Measurements from ENCODE around the gene TENM3. TPM values are rescaled to one million over a fixed set of nuclear protein-coding genes. Genes with fewer than 3 reads are reported as not detected.

The TENM3 gene
- total RNA-seq, 1 experiment from 2014 or later: not detected

DNA sequence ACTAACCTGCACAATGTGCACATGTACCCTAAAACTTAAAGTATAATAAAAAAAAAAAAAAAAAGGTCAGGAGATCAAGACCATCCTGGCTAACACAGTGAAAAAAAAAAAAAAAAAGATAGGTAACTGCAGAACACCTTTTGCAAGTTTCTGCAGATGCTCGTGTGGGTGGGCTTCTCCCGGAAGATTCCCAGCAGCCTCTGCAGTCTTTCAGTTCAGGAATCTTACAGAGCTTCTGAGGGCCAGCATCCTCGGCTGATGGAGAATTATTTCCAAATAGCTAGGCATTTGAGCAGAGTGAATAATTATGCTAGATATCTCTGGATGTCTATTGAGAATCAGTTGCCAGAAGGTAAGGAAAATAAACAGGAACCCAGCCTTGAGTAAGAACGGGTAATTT lies 373.3 kb downstream of the TENM3 start:
- Histone ChIP-seq H3K27ac (no peak overlapping the region), H3K9me3 (ENCODE audit: insufficient read depth, low read depth) (no peaks in the 10 kb centered on the region), H3K4me2 (no peak overlapping the region), H2AFZ (no peak overlapping the region), H3K27me3 (ENCODE audit: insufficient read depth, low read depth) (peaks cover 15% of the 10 kb centered on the region; the same call in 1 of the 2 replicates), H4K20me1 (ENCODE audit: insufficient read depth) (no peaks in the 10 kb centered on the region), H3K79me2 (ENCODE audit: low read depth) (no peaks in the 10 kb centered on the region), H3K36me3 (ENCODE audit: low read depth) (no peaks in the 10 kb centered on the region), H3K4me1 (replicated peaks; ENCODE audit: insufficient read depth) (no peaks in the 10 kb centered on the region), H3K9me2 (ENCODE audit: insufficient read depth) (no peaks in the 10 kb centered on the region), H3F3A (ENCODE audit: insufficient read depth, low read depth) (no peaks in the 10 kb centered on the region), H3K4me3 (no peak overlapping the region)
- DNase-seq: no peak
- intact Hi-C loops (cut with micrococcal nuclease; ENCODE audit: unreplicated experiment): no loop called here
- CTCF ChIA-PET: no interaction called here
- TF ChIP-seq, protein P1, sequence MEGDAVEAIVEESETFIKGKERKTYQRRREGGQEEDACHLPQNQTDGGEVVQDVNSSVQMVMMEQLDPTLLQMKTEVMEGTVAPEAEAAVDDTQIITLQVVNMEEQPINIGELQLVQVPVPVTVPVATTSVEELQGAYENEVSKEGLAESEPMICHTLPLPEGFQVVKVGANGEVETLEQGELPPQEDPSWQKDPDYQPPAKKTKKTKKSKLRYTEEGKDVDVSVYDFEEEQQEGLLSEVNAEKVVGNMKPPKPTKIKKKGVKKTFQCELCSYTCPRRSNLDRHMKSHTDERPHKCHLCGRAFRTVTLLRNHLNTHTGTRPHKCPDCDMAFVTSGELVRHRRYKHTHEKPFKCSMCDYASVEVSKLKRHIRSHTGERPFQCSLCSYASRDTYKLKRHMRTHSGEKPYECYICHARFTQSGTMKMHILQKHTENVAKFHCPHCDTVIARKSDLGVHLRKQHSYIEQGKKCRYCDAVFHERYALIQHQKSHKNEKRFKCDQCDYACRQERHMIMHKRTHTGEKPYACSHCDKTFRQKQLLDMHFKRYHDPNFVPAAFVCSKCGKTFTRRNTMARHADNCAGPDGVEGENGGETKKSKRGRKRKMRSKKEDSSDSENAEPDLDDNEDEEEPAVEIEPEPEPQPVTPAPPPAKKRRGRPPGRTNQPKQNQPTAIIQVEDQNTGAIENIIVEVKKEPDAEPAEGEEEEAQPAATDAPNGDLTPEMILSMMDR (conservative IDR thresholded peaks at IDR 0.05): no peak
- no peak for TF ChIP-seq EZH2 (IDR thresholded peaks at IDR 0.05; ENCODE audit: low read depth)
- BruUV-seq (replicated peaks): no TSS peak
- POLR2A ChIA-PET (ENCODE audit: unreplicated experiment): no interaction called here

DNA sequence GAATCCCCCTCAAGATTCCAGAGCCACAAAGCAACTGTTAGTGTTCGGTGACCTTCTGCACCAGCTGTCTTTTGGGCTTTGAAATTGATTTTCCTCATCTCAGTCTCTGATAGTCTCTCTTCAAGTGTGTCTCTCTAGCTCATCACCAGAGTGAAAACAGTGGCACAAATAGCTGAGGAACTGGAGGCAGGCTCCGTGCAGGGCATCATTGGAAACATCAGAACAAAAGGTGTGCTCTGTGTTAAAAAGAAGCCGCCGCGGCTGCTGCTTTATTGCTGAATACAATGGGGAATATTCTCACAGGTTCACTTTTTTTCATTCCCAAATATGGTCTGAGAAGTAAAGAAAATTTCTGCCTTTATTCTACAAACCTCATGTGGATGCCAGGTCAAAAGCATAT lies 376.5 kb downstream of the TENM3 start:
- Histone ChIP-seq H4K20me1 (ENCODE audit: insufficient read depth) (no peaks in the 10 kb centered on the region), H2AFZ (no peak overlapping the region), H3K4me1 (replicated peaks; ENCODE audit: insufficient read depth) (no peaks in the 10 kb centered on the region), H3K4me3 (no peak overlapping the region), H3K27me3 (ENCODE audit: insufficient read depth, low read depth) (peaks cover 37% of the 10 kb centered on the region), H3K4me2 (no peak overlapping the region), H3K27ac (no peak overlapping the region), H3K9me2 (ENCODE audit: insufficient read depth) (no peaks in the 10 kb centered on the region), H3F3A (ENCODE audit: insufficient read depth, low read depth) (no peaks in the 10 kb centered on the region), H3K9me3 (ENCODE audit: insufficient read depth, low read depth) (no peaks in the 10 kb centered on the region), H3K36me3 (ENCODE audit: low read depth) (no peaks in the 10 kb centered on the region), H3K79me2 (ENCODE audit: low read depth) (no peaks in the 10 kb centered on the region)
- no peak for DNase-seq
- intact Hi-C loops (cut with micrococcal nuclease; ENCODE audit: unreplicated experiment): no loop called here
- BruUV-seq (replicated peaks): no TSS peak
- TF ChIP-seq, protein P1 (conservative IDR thresholded peaks at IDR 0.05): no peak
- TF ChIP-seq EZH2 (IDR thresholded peaks at IDR 0.05; ENCODE audit: low read depth): no peak
- CTCF ChIA-PET: no interaction called here
- POLR2A ChIA-PET (ENCODE audit: unreplicated experiment): no interaction called here

DNA sequence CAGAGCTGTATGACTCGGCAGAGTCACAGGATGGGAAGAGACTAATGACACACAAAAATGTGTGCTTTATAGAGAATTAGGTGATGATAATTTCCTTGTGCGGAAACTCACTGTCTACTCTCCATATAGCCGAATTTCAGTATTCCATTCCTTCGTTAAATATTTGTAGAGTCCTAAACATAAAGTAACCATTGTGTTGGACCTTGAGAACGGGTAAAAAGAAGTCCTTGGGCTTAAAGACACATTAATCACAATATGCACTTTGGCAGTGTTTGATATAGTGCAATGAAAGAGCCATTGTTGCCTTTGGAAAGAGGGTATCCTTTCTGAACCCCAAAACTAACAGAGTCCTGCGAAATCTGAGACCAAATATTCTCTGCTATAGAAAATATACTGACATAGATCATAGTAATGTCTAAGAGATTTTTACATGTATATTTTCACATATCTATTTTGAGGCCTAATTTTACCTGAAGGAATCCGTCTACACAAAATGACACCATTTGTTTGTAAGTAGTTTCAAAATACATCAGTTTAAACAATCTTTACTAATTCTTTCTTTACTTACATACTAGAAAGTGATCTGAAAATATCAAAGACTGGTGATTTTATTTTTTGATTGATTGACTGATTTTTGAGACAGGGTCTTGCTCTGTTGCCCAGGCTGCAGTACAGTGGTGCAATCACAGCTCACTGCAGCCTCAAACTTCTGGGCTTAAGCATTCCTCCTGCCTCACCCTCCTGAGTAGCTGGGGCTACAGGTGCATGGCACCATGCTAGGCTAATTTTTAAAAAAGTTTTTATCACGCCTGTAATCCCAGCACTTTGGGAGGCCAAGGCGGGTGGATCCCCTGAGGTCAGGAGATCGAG lies 377.1 kb downstream of the TENM3 start:
- Histone ChIP-seq H4K20me1 (ENCODE audit: insufficient read depth) (no peaks in the 10 kb centered on the region), H3K27ac (no peak overlapping the region), H3K79me2 (ENCODE audit: low read depth) (no peaks in the 10 kb centered on the region), H3K27me3 (ENCODE audit: insufficient read depth, low read depth) (peaks cover 41% of the 10 kb centered on the region), H3K4me3 (no peak overlapping the region), H3K9me3 (ENCODE audit: insufficient read depth, low read depth) (no peaks in the 10 kb centered on the region), H2AFZ (no peak overlapping the region), H3K4me2 (no peak overlapping the region), H3K4me1 (replicated peaks; ENCODE audit: insufficient read depth) (no peaks in the 10 kb centered on the region), H3F3A (ENCODE audit: insufficient read depth, low read depth) (no peaks in the 10 kb centered on the region), H3K9me2 (ENCODE audit: insufficient read depth) (no peaks in the 10 kb centered on the region), H3K36me3 (ENCODE audit: low read depth) (no peaks in the 10 kb centered on the region)
- intact Hi-C loops (cut with micrococcal nuclease; ENCODE audit: unreplicated experiment): no loop called here
- CTCF ChIA-PET: no interaction called here
- DNase-seq: no peak
- no peak for TF ChIP-seq EZH2 (IDR thresholded peaks at IDR 0.05; ENCODE audit: low read depth)
- TF ChIP-seq, protein P1 (conservative IDR thresholded peaks at IDR 0.05): no peak
- POLR2A ChIA-PET (ENCODE audit: unreplicated experiment): no interaction called here
- no TSS peak for BruUV-seq (replicated peaks)
